ENCODE measurements around the gene TWF1.
"Not testable (repeated sequence)": the region's sequence is repeated elsewhere in the genome, so short reads cannot be mapped to it uniquely, and the experiment has no call there.

The TWF1 gene

DNA sequence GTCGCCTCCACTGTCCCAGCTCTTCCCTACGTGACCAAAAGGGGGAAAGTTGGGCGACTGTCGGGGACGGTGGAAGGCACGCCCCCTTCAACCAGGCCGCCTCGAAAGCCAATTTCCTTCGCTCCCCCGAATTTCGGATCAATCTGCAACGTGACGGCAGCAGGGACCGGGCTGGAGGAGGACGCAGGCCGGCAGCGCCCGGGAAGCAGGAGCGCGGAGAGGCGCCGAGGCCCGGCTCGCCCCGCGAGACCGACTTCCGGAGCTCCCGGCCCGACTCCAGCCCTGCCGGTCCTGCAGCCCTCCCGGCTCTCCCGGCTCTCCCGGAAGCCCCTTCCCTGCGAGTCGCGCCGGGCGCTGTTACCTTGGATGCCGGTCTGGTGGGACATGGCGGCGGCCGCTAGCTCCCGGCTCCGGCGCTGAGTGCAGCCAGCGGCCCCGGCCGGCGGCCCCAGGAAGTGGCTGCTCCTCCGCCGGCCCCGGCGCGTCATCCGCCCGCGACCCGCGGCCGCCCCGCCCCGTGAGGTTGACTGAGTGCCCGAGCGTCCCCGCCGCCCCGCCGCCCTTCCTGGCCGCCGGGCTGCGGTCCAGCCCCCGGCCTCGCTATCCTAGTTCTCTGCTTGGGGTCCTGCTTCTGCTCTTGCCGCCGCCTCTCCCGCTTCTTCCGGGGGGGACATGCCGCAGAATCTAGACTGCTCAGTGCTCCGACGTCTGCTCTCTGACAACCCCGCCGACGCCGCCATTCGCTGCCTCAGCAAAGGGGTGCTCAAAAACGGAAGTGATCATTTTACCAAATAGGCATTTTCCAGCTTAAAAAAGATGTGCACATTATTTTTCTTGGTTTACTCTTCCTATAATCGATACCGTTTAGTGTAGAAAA, at the start of gene TWF1:
TSS of gene TWF1 (minus strand) at position 458 of the 877 bp plus-strand sequence. CDS start at position 386, 72 bp downstream.
- DNase-seq: no peak

DNA sequence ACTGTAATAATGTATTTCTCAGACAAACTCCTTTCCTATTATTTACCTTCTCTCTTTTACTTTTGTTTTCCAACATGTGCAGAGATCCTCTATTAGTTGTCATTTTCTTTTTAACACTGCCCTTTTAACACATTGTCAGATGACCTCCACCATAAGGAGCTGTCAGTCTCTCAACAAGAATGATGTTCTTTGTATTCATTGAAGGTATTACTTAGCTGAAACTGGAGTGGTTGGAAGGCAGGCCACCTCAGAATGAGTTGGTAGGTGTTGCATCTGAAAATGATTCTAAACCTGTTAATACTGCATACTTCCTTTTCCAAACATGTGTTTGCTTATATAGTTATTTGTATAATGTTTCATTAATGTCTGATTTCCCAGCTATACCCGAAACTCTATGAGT, 46.6 kb upstream of the TWF1 start:
- no peak for DNase-seq

DNA sequence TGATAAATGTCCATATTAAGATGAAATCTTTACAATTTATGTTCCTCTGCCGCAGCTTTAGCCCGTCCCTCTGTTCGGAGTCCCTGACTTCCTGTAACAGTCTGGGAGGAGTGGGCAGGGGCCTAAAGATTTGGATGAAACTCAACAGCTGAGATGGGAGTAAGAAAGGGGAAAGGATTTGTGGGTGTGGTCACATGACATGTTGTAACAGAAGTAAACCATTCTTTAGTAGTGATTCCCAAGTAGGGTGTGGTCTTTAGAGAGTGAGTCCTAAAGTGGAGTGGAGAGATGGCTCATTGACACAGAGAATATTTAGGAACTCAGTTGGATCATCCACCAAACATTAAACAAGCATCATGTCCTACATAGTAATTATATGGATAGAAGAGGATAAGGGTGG, 42.7 kb upstream of the TWF1 start:
- DNase-seq: no peak

DNA sequence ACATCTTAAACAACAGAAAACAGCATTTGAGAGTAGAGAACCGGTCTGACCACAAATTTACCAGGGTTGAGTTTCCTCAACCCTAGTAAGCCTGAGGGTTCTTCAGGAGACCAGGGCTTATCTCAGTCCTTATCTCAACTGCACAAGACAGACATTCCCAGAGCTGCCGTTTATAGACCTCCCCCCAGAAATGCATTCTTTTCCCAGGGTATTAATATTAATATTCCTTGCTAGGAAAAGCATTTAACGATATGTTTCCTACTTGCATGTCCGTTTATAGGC, 42.0 kb upstream of the TWF1 start:
- no peak for DNase-seq

DNA sequence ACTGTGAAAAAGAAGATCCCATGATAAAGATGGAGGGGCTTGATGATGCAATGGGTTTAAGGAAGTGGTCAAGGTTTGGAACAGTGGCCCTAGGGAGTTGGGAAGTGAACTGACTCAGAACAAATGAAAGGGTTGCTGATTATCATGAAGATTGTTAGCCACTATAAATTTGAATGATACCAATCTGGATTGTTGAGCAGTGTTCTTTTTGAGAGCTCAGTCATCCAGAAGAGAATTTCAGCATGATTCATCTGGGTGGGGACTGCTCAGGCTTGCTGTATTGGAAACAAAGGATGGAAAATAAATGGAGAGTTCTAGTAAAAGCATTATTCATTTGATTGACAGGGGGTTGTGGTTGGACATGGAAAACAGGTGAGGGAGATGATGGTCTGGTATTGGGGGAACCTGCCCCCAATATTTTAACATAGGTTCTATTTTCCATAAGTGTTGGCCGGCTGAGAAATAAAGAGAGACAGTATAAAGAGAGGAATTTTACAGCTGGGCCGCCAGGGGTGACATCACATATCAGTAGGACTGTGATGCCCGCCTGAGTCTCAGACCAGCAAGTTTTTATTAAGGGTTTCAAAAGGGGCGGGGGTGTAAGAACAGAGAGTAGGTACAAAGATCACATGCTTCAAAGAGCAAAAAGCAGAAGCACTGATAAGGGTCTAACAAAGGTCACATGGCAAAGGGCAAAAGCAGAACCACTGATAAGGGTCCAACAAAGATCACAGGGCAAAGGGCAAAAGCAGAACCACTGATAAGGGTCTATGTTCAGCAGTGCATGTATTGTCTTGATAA, 41.5 kb upstream of the TWF1 start:
- not testable (repeated sequence) for DNase-seq

DNA sequence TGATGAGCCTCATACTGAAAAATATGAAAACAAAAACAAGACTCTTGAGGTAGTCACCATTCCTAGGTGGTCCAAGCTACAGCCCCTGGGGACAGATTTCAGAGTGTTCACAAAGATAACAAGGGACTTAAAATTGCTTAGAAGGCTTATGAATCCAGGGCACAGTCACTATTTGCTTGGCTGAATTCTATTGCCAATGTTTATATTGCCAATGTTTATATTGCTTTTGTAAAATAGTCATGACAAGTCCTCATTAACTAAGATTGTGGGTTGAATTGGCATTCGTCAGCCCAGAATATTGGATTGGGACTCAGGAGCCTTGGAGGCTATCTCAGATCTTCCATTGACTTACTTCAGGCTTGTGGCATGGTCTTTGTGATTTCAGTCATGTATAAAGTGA, 36.1 kb upstream of the TWF1 start:
- no peak for DNase-seq

DNA sequence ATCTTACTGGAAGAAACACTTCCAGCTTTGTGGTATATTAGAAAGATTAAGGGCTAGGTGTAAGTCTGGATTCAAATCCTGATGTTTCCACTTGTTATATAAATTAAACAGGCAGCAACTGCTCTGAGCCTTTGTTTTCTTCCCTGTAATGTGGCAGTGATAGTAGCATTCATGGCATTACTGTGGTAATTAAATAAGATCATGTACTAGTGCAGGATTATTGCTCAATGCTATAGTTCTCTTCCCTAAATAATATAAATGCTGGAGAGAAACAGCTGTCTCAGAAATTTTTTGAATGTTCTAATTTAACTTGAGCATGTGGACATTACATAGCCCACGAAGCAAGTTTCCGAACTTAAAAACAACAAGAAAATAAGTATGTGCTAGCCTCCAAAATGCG, 35.1 kb upstream of the TWF1 start:
- no peak for DNase-seq

DNA sequence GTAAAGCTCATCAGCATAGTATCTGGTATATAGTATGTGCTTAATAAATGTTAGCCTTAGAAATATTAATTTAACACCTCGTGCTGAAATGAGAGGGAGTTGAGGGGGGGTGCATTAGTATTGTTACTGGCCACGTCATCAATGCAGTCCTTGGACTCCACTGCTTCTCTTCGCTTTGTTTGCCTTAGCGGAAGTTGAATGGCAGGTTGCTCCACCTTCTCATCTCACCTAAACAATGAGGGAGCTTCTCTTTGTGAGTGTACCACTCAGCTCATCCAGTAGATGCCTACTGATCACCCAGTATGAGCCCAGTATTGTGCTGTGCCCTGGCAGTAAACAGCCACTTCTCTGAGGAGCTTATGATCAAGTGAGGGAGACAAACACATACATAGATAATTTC, 34.2 kb upstream of the TWF1 start:
- no peak for DNase-seq

DNA sequence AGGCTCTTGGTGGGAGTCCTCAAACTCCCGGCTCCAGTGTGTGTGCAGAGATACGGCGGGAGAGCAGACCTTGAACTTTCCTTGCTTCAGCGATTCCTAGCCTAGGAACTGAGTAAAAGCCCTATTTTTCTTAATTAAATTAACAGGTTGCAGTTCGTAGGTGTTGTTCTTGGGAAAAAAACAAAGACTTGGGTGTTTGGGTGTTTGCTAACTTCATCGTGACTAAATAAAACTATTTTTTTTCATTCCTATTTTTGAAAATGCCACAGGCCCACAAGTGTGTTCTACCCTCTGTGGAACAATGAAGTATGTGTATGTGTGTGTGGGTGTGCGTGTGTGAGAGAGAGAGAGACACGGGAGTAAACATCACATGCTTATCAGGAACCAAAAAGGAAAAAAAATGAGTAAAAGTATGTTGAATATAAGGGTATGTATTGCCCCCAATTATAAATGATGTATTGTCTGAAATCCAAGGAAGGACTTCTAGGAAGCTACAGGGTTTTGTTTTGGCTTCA, 30.4 kb upstream of the TWF1 start:
- DNase-seq: no peak

DNA sequence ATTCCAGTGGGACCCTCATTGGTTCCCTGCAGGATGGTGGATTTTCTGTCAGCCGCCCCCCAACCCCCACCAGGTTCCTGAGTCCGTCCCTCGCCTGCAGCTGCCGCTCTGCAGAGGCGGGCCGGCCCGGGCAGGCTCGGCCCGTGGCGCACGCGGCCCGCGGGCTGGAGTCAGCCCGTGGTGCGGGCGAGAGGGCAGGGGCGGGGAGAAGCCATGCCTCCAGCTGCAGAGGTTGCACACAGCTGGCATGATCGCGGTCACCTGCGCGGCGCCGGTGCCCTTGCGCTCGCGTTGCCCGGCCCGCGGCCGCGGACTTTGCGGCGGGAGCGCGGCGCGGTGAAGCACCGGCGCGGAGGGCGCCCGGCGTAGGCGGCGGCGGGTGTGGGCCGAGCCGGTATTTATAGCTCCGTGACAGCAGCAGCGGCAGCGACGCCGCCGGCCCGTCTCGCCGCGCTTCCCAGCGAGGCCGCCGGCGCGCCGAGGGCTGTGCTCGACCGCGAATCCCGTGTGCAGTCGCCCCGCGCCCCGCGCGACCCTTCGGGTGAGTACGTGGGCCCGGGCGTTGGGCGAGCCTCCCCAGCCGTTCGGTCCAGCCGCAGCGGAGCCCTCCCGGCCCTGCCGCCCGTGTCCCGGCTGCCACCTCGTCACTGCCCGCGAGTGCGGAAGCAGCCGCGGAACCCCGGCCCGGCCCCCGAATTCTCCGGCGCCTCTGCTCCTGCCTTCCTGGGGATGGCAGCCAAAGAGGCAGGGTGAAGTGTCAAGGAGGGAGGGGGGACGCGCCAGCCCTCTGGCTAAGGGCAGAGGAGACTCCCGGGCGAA, 29.7 kb upstream of the TWF1 start, which contains the start of gene TMEM117:
TSS of gene TMEM117 (plus strand) at position 426 of the 819 bp plus-strand sequence.
- no peak for DNase-seq

DNA sequence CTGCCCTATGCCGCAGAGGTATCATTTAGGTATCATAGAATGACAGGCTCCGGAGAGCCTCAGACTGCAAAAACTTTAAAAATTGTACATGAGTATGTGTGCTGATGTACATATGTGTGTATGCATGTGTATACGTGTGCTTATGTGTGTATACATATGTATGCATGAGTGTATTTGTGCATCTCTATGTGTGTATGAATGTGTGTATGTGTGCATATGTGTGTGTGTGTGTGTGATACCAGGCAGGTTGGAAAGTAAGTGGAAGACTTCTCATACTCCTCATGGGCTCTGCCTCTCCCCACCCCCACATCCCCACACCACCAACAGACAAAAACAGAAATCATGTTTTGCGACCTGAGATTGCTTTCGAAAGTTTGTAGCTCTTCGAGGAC, 29.1 kb upstream of the TWF1 start:
- DNase-seq: no peak

DNA sequence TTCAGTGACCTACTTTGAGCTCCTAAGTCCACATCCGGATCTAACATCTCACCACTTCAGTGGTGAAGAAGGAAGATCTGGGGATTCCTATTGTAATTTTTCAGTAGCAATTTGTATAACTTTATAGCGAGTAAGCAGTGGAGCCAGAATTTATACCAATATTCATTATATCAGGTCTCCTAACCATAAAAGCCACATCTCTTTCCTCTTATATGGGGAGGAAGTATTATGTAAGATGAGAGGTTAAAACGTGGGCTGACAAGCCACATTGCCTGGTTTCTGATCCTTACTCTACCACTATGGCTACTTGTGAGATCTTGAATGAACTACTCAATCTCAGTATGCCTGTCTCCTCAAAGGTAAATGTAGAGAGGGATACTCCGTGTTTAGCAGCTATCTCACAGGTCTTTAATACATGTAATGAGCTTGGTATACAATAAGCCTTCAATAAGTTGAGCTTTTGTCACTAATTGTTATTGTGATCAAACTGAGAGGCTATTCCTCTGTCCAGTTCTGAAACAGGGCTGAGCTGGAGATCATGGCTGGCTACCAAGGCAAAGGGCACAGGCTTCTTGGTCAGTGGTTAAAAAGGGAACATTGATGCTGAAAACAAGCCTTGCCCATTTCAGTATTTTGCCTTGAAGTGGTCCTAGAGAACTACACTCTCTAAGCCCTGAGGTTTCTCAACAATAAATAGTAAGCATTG, 26.5 kb upstream of the TWF1 start:
- DNase-seq: no peak

DNA sequence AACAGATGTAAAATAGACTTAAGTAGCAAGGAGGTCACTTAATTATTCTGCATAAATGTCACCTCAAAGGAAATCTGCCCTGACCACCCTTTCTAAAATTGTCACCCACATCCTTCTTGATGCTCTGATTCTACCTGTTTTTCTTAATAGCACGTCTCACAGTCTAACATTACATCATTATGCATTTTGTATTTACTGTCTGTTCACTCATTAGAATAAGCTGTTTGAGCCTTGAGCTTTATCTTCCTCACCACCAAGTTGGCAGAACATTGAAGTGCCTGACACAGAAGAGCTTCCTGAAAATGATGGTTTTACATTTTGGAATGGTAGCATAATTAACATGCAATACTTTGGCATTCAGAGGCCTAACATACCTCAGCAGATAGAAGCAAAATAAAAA, 21.0 kb upstream of the TWF1 start:
- no peak for DNase-seq

DNA sequence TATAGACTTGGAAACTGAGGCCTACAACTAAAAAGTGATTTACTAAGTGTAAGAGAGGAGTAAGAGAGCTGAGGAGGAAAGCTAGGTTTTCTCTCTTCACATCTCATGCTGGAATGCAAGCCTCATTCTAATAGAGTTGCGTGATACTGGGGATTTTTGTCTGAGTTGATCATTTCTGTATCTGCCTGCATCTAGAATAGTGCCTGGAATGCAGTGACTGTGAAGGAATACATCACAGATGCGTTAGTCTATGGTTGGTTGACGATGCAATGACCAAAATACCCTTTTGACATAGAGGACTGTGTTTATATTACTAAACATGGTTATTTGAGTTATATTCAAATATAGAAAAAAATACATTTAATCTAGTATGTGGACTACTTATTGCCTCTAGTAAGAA, 20.6 kb upstream of the TWF1 start:
- DNase-seq: no peak

DNA sequence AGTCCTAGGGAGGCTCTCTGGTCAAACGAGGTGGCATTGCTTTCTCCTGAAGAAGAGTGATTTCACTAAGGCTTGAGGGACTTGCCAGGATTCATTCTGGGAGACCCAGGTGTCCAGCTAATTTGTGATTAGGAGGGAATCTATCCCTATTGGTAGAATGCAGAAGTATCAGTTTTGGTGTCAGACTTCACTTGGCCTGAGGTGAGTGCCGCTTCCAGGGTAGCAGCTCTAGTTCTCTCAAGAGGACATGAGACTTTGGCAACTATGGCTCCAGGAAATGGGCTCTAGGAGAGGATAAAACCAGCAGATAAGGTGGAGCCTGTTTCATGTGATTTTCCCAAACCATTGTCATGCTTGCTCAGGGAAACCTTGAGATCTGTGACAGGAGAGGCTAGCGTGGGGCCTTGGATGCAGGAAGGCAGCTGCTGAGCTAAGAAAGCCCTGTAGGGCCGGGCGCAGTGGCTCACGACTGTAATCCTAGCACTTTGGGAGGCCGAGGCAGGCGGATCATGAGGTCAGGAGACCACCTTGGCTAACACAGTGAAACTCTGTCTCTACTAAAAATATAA, 18.2 kb upstream of the TWF1 start:
- DNase-seq: no peak

DNA sequence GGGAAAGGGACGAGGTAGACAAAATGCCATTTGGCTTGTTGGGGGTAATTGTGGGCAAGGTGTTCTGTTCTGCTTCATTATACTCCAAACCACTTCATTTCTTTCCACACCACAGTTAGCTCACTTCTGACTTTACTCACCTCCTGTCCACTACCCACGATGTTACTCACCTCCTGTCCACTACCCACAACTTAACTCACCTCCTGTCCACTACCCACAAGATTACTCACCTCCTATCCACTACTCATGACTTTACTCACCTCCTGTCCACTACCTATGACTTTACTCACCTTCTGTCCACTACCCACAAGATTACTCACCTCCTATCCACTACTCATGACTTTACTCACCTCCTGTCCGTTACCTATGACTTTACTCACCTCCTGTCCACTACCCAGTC, 10.1 kb upstream of the TWF1 start:
- no peak for DNase-seq

DNA sequence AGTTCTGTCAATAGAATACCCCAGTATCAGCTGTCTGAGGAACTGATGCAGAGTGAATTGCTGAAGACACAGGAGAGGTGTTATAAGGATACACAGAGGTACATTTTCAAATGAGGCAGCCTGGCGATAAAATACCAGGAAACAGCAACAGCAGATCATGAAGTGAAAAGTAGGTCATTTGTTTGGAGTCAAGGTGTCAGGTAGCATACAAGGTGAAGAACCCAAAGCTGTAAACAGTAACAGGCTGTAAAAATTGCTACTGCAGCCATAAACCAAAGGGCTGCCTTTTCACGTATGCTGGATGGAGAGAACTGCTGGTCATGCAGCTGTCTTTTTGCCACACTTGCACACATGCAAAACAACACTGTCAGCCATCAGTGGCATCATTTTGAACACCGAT, 9.3 kb upstream of the TWF1 start:
- DNase-seq: no peak

DNA sequence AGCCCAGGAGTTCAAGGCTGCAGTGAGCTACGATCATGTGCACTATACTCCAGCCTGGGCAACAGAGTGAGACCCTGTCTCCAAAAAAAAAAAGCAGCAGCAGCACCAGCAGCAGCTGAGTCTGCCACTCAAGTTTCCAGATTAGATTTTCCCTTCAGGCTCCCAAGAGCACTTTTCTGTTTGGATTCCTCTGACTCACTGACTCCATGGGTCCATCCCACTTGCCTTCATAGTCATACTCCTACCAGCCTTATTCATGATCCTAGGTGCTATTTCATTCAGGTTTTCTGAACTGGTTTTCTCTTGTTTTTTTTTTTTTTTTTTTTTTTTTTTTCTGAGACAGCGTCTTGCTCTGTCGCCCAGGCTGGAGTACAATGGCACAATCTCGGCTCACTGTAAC, 6.8 kb upstream of the TWF1 start:
- DNase-seq: no peak

DNA sequence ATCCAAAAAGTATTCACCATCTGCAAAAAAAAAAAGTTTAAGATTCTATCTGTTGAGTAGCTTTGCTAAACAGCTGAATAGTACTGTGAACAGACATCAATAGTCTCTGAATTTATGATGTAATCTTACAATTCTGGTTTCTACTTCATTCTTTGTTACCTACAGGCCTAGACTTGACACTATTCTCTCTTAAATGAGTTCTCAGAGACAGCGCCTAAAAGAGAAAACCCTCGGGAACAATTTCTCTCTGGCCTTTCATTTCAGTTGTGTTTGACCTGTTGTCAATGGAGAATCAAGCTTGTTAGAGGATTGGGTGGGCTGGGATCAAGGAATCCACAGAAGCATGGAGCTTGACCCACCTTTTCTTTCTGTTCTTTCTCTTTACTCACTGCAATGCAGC, 5.9 kb upstream of the TWF1 start:
- no peak for DNase-seq

DNA sequence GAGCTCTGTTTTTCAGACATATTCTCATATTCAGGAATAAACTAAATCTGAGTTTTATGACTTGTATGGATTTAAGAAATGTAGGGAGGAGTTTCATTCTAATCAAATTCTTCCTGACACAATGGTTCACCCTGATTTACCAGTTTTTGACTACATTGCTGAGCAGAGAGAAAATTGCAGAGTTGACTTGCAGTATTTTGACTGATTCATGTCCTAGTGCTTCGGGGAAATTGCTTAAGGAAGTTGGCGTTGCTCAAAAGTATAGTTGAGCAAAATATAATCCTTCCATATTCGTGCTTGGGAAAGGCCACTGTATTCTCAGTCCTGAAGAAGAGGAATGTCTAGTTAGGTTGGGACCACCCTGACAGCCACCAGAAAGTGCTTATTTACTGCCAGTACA, 1.3 kb upstream of the TWF1 start:
- no peak for DNase-seq

DNA sequence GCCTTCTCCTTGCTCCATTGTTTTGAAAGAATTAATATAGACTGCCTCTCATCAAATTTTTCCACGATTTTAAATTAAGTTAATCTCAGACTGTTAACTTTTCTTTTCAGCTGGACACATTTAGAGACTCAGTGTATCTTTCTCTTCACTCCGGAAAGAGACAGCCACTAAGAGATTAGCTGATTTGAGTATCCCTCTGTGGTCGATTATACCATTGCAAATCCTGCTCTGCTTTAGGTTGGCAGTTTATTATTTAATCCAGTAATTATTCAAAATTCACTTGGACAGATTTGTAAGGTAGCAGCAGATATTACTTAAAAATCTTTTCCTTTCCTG, 588 bp upstream of the TWF1 start:
- no peak for DNase-seq

DNA sequence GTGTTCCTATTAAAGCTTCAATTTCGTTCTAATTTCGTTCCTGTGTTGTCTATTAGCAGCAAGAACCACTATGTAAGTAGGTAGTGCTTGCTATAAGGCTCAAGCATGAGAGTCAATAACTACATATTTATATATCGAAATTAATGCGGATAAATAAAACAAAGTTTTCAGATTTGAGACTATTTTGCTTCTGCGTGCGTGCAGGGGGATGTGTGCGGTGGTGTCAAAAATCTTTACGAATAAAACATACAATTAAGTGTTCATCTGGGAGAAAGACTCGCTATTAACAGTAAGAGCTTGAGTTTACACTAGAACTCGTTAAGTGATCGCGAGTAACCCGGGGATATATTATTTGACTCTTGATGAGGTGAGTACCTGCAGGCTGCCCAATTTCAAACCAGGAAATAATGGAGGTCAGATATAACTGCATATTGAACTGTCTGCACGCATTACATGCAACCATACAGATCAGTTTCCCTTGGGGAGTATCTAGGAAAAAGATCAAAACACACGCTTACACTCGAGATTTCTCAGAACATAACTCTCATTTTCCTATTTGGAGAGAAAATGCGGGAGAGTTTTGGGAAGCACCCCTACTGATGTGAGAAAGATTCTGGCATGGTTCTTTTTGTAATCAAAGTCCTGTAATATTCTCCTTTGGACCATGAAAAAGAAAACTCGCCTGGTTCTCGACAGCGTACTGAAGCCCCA, 813 bp downstream of the TWF1 start:
- no peak for DNase-seq
